ENCODE data around the gene FABP6. TPM values are rescaled to one million over a fixed set of nuclear protein-coding genes. Genes with fewer than 3 reads are reported as not detected.
A peak's percentile ranks its signal among the peaks of the same experiment; 100 is the strongest.

FABP6 gene
- total and polyA plus RNA-seq, 10 donors, result 0.24 TPM; not detected in 9

- TF ChIP-seq POLR2AphosphoS5 (IDR thresholded peaks at IDR 0.05), result no peak
- TF ChIP-seq POLR2A (IDR thresholded peaks at IDR 0.05), result no peak
- no peak for TF ChIP-seq CTCF (IDR thresholded peaks at IDR 0.05 in 8 of 11, conservative IDR thresholded peaks at IDR 0.05 in 3 of 11)
- Histone ChIP-seq H3K9me3 (no peaks in the 10 kb centered on the region), H3K27me3 (replicated peaks in 1 of 7) (no peaks in the 10 kb centered on the region), H3K4me1 (peaks cover 0 to 3% (median 0%) of the 10 kb centered on the region in 6 donors), H3K27ac (no peak overlapping the region), H3K36me3 (no peaks in the 10 kb centered on the region), H3K4me3 (no peak overlapping the region)
- intact Hi-C loops (cut with DNase I; ENCODE audit: low total_unique reads), result no loop called here
- 83 to 95% (median 93%) methylated on average over 2 of the region's 2 CpGs for WGBS, 5 donors
- DNase-seq, result no peak
These were observed 2.3 kb upstream of the FABP6 start for GRCh38 chr5:160227012-160227411.

GRCh38 chr5:160230686-160231527, 1.6 kb downstream of the FABP6 start:
- WGBS, 5 donors, result 67 to 77% (median 70%) methylated on average over 9 of the region's 9 CpGs

DNA sequence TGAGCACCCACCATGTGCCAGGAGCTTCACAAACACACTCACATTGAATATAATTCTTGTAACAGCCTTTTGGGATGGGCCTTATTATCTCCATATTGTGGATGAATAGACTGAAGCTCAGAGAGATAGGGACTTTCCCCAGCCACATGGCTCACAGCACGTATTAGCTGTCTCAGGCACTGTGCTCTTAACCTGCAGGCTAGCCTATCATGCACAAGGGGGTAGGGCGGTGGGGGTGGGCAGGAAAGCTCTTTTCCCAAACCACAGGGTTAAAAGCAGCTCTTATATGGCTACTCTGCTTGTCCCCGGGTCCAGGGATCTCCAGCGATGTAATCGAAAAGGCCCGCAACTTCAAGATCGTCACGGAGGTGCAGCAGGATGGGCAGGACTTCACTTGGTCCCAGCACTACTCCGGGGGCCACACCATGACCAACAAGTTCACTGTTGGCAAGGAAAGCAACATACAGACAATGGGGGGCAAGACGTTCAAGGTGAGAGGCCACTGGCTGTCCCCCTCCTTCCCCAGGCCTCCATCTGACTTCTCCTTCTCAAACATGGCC, 2.6 kb downstream of the FABP6 start:
- DNase-seq, result no peak
- no peak for TF ChIP-seq POLR2AphosphoS5 (IDR thresholded peaks at IDR 0.05)
- TF ChIP-seq POLR2A (IDR thresholded peaks at IDR 0.05), result no peak
- intact Hi-C loops (cut with DNase I; ENCODE audit: low total_unique reads), result no loop called here
- Histone ChIP-seq H3K27me3 (replicated peaks in 1 of 7) (no peaks in the 10 kb centered on the region), H3K4me3 (no peak overlapping the region), H3K9me3 (no peaks in the 10 kb centered on the region), H3K36me3 (no peaks in the 10 kb centered on the region), H3K4me1 (peaks cover 0 to 3% (median 0%) of the 10 kb centered on the region in 6 donors), H3K27ac (no peak overlapping the region)
- 78 to 91% (median 84%) methylated on average over 10 of the region's 10 CpGs for WGBS, 5 donors

More at GRCh38 chr5:160230686-160231527, 1.6 kb downstream of the FABP6 start:
- DNase-seq, result no peak
- Histone ChIP-seq H3K9me3 (no peaks in the 10 kb centered on the region), H3K4me1 (peaks cover 0 to 3% (median 0%) of the 10 kb centered on the region in 6 donors), H3K36me3 (no peaks in the 10 kb centered on the region), H3K4me3 (no peak overlapping the region), H3K27me3 (replicated peaks in 1 of 7) (no peaks in the 10 kb centered on the region), H3K27ac (no peak overlapping the region)
- intact Hi-C loops (cut with DNase I; ENCODE audit: low total_unique reads), result no loop called here
- TF ChIP-seq POLR2A (IDR thresholded peaks at IDR 0.05) (no peak), POLR2AphosphoS5 (IDR thresholded peaks at IDR 0.05) (peak in 1 of 3 donors; percentile 12)

DNA sequence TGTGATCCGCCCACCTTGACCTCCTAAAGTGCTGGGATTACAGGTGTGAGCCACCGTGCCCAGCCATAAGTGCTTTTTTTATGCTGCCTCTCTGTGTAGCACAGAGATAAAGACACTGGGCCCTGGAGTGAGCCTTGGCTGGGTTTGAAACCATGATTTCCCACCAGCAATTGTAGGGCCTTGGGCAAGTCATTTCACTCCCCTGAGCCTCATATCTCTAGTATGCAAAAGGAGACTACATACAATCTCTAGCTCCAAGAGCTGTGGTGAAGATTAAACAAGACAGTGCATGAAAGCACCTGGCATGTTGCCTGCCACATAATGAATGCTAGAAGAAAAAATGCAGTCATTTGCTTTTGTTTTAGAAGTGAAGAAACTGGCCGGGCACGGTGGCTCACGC, 3.9 kb downstream of the FABP6 start:
- Histone ChIP-seq H3K27me3 (replicated peaks in 1 of 7) (no peaks in the 10 kb centered on the region), H3K27ac (no peak overlapping the region), H3K4me3 (no peak overlapping the region), H3K4me1 (peaks cover 0 to 3% (median 0%) of the 10 kb centered on the region in 6 donors), H3K9me3 (no peaks in the 10 kb centered on the region), H3K36me3 (no peaks in the 10 kb centered on the region)
- TF ChIP-seq POLR2AphosphoS5 (IDR thresholded peaks at IDR 0.05), result no peak
- no peak for TF ChIP-seq POLR2A (IDR thresholded peaks at IDR 0.05)
- no peak for TF ChIP-seq CTCF (IDR thresholded peaks at IDR 0.05 in 8 of 11, conservative IDR thresholded peaks at IDR 0.05 in 3 of 11)
- intact Hi-C loops (cut with DNase I; ENCODE audit: low total_unique reads), result no loop called here
- 75 to 89% (median 85%) methylated on average over 5 of the region's 5 CpGs for WGBS, 5 donors
- DNase-seq, result no peak

GRCh38 chr5:160235731-160236130, 6.4 kb downstream of the FABP6 start:
- H3K4me3 ChIP-seq, result no peak overlapping the region
- intact Hi-C loops (cut with DNase I; ENCODE audit: low total_unique reads), result no loop called here
- DNase-seq, result no peak
- H3K27me3 ChIP-seq (replicated peaks in 1 of 7), result no peaks in the 10 kb centered on the region
- TF ChIP-seq POLR2A (IDR thresholded peaks at IDR 0.05) (no peak), CTCF (IDR thresholded peaks at IDR 0.05 in 8 of 11, conservative IDR thresholded peaks at IDR 0.05 in 3 of 11) (no peak), POLR2AphosphoS5 (IDR thresholded peaks at IDR 0.05) (no peak)
- peaks cover 0 to 3% (median 0%) of the 10 kb centered on the region in 6 donors for H3K4me1 ChIP-seq
- no peaks in the 10 kb centered on the region for H3K9me3 ChIP-seq
- 78 to 95% (median 82%) methylated on average over 5 of the region's 5 CpGs for WGBS, 5 donors
- H3K36me3 ChIP-seq, result no peaks in the 10 kb centered on the region
- no peak overlapping the region for H3K27ac ChIP-seq
